Common myeloid progenitor, CD34-positive (primary cell): ENCODE results near the gene SLC29A3.

Experiments used
- CTCF ChIA-PET: fragments of 350-600 bp; sonication (Branson Sonifier 250); formaldehyde crosslinking; loops from one replicate; lab custom pipeline; 2021; ENCODE audit warnings: antibody characterized with exemption; lab: Charles Lee
- POLR2A ChIA-PET: fragments of 350-600 bp; sonication (Branson Sonifier 250); formaldehyde crosslinking; loops from one replicate; lab custom pipeline; 2021; ENCODE audit warnings: antibody characterized with exemption; lab: Charles Lee
- DNase-seq, 3 donors: peaks; one replicate each; pipeline versions ENCODE4 v3.0.0 to v3.0.0-alpha.2; 2013
- H3K27ac ChIP-seq, 2 experiments: 1 replicate in 1 of 2; 2 replicates in 1 of 2; pipeline ENCODE4 v1.7.0; 2013; ENCODE audit warnings: inconsistent platforms in 2 of 2, low read length in 2 of 2, mild to moderate bottlenecking in 2 of 2, low read depth in 1 of 2, moderate library complexity in 1 of 2; ENCODE audit not compliant: severe bottlenecking in 2 of 2, insufficient read depth in 1 of 2, poor library complexity in 1 of 2
- H3K27me3 ChIP-seq, 5 experiments: replicated peaks in 2 of 5; 1 replicate in 3 of 5; 2 replicates in 2 of 5; pipeline versions ENCODE4 v1.6.1 to v1.7.0; 2013; ENCODE audit warnings: low read length in 4 of 5, mild to moderate bottlenecking in 2 of 5, moderate library complexity in 2 of 5, inconsistent platforms in 1 of 5; ENCODE audit not compliant: insufficient read depth in 5 of 5, control insufficient read depth in 4 of 5
- H3K36me3 ChIP-seq, 4 experiments: 1 replicate in 2 of 4; 2 replicates in 2 of 4; pipeline versions ENCODE4 v1.6.1 to v1.7.0; 2013; ENCODE audit warnings: low read length in 3 of 4, control low read depth in 1 of 4, mild to moderate bottlenecking in 1 of 4; ENCODE audit not compliant: control insufficient read depth in 4 of 4, insufficient read depth in 4 of 4
- H3K4me1 ChIP-seq, 4 experiments: 1 replicate in 3 of 4; 2 replicates in 1 of 4; pipeline versions ENCODE4 v1.6.1 to v1.7.1; 2013; ENCODE audit warnings: low read length in 3 of 4, mild to moderate bottlenecking in 3 of 4, control low read depth in 1 of 4, inconsistent platforms in 1 of 4, moderate library complexity in 1 of 4; ENCODE audit not compliant: control insufficient read depth in 4 of 4, insufficient read depth in 4 of 4; ENCODE audit errors: control extremely low read depth in 1 of 4
- H3K4me3 ChIP-seq, 7 experiments: 1 replicate in 4 of 7; 2 replicates in 3 of 7; pipeline versions ENCODE4 v1.5.1 to v1.7.0; 2013; ENCODE audit warnings: mild to moderate bottlenecking in 7 of 7, low read length in 6 of 7, moderate library complexity in 6 of 7, inconsistent platforms in 2 of 7, low read depth in 2 of 7, control low read depth in 1 of 7; ENCODE audit not compliant: insufficient read depth in 4 of 7, control insufficient read depth in 1 of 7; ENCODE audit errors: extremely low read depth in 1 of 7
- H3K9me3 ChIP-seq, 5 experiments: 1 replicate in 4 of 5; 2 replicates in 1 of 5; pipeline versions ENCODE4 v1.6.1 to v1.7.1; 2013; ENCODE audit warnings: low read length in 4 of 5, mild to moderate bottlenecking in 2 of 5, inconsistent platforms in 1 of 5, low read depth in 1 of 5, moderate library complexity in 1 of 5; ENCODE audit not compliant: control insufficient read depth in 4 of 5, insufficient read depth in 2 of 5; ENCODE audit errors: control extremely low read depth in 1 of 5
- WGBS: methylation state at CpG from one replicate; pipeline ENCODE4 v1.1.5; 2013; ENCODE audit not compliant: insufficient coverage; 5-methylcytosine and 5-hydroxymethylcytosine counted together

The SLC29A3 gene

GRCh38 chr10:71378336-71379117 is 59.5 kb downstream of the SLC29A3 start:
- no peaks in the 10 kb centered on the region for H3K9me3 ChIP-seq
- H3K27ac ChIP-seq, result peak overlapping the region in 1 of 2 experiments; percentile 31
- ChIA-PET POLR2A (interaction anchor here (0.7 kb wide), 1 partner anchor 297 kb away, joined by 3 read pairs; no protein-coding TSS in a partner anchor), CTCF (interaction anchor here (0.8 to 4.5 kb wide), 15 partner anchors 9 to 437 kb away, joined by 3 to 17 read pairs (median 4); partner anchors contain the start of gene SLC29A3)
- peaks cover 9 to 43% (median 27%) of the 10 kb centered on the region in 4 experiments for H3K4me1 ChIP-seq
- H3K36me3 ChIP-seq, result no peaks in the 10 kb centered on the region
- 21% methylated on average over 6 of the region's 6 CpGs for WGBS
- peak; percentile 46 to 72 (median 62) for DNase-seq
- no peaks in the 10 kb centered on the region for H3K27me3 ChIP-seq
- no peak overlapping the region for H3K4me3 ChIP-seq

GRCh38 chr10:71379118-71379766 is 60.2 kb downstream of the SLC29A3 start:
- no peak for DNase-seq
- 100% methylated on average over 1 of the region's 3 CpGs for WGBS
- Histone ChIP-seq H3K4me1 (peaks cover 9 to 42% (median 27%) of the 10 kb centered on the region in 4 experiments), H3K27ac (no peak overlapping the region), H3K36me3 (no peaks in the 10 kb centered on the region), H3K4me3 (no peak overlapping the region), H3K27me3 (no peaks in the 10 kb centered on the region), H3K9me3 (no peaks in the 10 kb centered on the region)
- CTCF ChIA-PET, result interaction anchor here (0.9 to 4.5 kb wide), 10 partner anchors 11 to 317 kb away, joined by 3 to 17 read pairs (median 6); partner anchors contain the start of gene SLC29A3
- POLR2A ChIA-PET, result no interaction called here

DNA sequence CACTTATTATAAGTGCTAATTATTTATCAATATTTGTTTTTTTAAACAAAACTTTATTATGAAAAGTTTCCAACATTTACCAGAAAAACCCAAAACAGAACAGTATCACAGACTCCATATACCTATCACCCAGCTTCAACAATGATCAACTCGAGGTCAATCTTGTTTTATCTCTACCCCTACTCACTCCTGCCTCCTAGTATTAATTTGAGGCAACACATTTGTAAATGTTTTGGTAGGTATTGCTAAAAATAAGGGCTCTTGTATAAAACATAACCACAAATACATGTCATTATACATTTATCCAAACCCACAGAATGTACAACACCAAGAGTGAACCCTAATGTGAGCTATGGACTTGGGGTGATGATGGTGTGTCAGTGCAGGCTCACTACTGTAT is 61.8 kb downstream of the SLC29A3 start:
- CTCF ChIA-PET, result interaction anchor here (1.3 to 6.3 kb wide), 9 partner anchors 10 to 316 kb away, joined by 3 to 66 read pairs (median 7); partner anchors contain the start of gene SLC29A3
- no CpG with 5 or more reads among the region's 1 CpG for WGBS

GRCh38 chr10:71381611-71382010 is 62.6 kb downstream of the SLC29A3 start:
- peaks cover 9 to 42% (median 27%) of the 10 kb centered on the region in 4 experiments for H3K4me1 ChIP-seq
- no peak for DNase-seq
- no peaks in the 10 kb centered on the region for H3K27me3 ChIP-seq
- ChIA-PET POLR2A (no interaction called here), CTCF (interaction anchor here (0.9 to 6.3 kb wide), 11 partner anchors 9 to 315 kb away, joined by 3 to 66 read pairs (median 5); partner anchors contain the start of gene SLC29A3)
- no peaks in the 10 kb centered on the region for H3K9me3 ChIP-seq
- no peaks in the 10 kb centered on the region for H3K36me3 ChIP-seq
- H3K4me3 ChIP-seq, result no peak overlapping the region
- no peak overlapping the region for H3K27ac ChIP-seq
- WGBS, result 100% methylated on average over 3 of the region's 3 CpGs

More for the DNA sequence above, 61.8 kb downstream of the SLC29A3 start:
- no peak overlapping the region for H3K4me3 ChIP-seq
- H3K27ac ChIP-seq, result no peak overlapping the region
- no peaks in the 10 kb centered on the region for H3K36me3 ChIP-seq
- peaks cover 9 to 42% (median 28%) of the 10 kb centered on the region in 4 experiments for H3K4me1 ChIP-seq
- H3K27me3 ChIP-seq, result no peaks in the 10 kb centered on the region
- DNase-seq, result no peak
- POLR2A ChIA-PET, result no interaction called here
- H3K9me3 ChIP-seq, result no peaks in the 10 kb centered on the region

GRCh38 chr10:71382028-71382427 is 63.0 kb downstream of the SLC29A3 start:
- Histone ChIP-seq H3K27me3 (no peaks in the 10 kb centered on the region), H3K4me3 (no peak overlapping the region), H3K4me1 (peaks cover 9 to 39% (median 24%) of the 10 kb centered on the region in 4 experiments), H3K27ac (no peak overlapping the region), H3K9me3 (no peaks in the 10 kb centered on the region), H3K36me3 (no peaks in the 10 kb centered on the region)
- WGBS, result no CpG with 5 or more reads among the region's 2 CpGs
- no peak for DNase-seq
- ChIA-PET CTCF (interaction anchor here (0.9 to 6.3 kb wide), 12 partner anchors 8 to 315 kb away, joined by 3 to 66 read pairs (median 5); partner anchors contain the start of gene SLC29A3), POLR2A (no interaction called here)

GRCh38 chr10:71382757-71383156 is 63.7 kb downstream of the SLC29A3 start:
- Histone ChIP-seq H3K36me3 (no peaks in the 10 kb centered on the region), H3K4me3 (no peak overlapping the region), H3K4me1 (peaks cover 9 to 33% (median 21%) of the 10 kb centered on the region in 4 experiments), H3K27me3 (peaks cover 0 to under 1% (median 0%) of the 10 kb centered on the region in 5 experiments), H3K27ac (no peak overlapping the region), H3K9me3 (no peaks in the 10 kb centered on the region)
- CTCF ChIA-PET, result interaction anchor here (0.9 to 6.3 kb wide), 8 partner anchors 8 to 188 kb away, joined by 3 to 66 read pairs (median 9); partner anchors contain the start of gene SLC29A3
- WGBS, result no CpG with 5 or more reads among the region's 1 CpG
- POLR2A ChIA-PET, result interaction anchor here (0.6 kb wide), 1 partner anchor 188 kb away, joined by 3 read pairs; no protein-coding TSS in a partner anchor
- peak in 2 of 3 donors; percentile 47 to 50 for DNase-seq
